HAP-1 (cell line): Measurements from ENCODE around the gene ATAT1.
"Not testable (repeated sequence)": the region's sequence is repeated elsewhere in the genome, so short reads cannot be mapped to it uniquely, and the experiment has no call there.

ENCODE experiments used
- DNase-seq, 2 experiments: peaks; one replicate each; pipeline ENCODE4 v3.0.0-alpha.2; 2016 to 2020; ENCODE audit warnings: low spot score in 2 of 2
- H3K27me3 ChIP-seq: fragments of 250-450 bp; sonication (Bioruptor Pico); 2 replicates; pipeline ENCODE4 v1.5.1; 2020; ENCODE audit warnings: low read depth, mild to moderate bottlenecking, moderate library complexity
- H3K36me3 ChIP-seq: fragments of 250-450 bp; sonication (Bioruptor Pico); replicated peaks from 2 replicates; pipeline ENCODE4 v1.5.1; 2020; ENCODE audit warnings: mild to moderate bottlenecking
- H3K4me1 ChIP-seq: fragments of 250-450 bp; sonication (Bioruptor Pico); 2 replicates; pipeline ENCODE4 v1.5.1; 2020; ENCODE audit warnings: mild to moderate bottlenecking
- H3K4me3 ChIP-seq: fragments of 250-450 bp; sonication (Bioruptor Pico); 2 replicates; pipeline ENCODE4 v1.5.1; 2020; ENCODE audit warnings: mild to moderate bottlenecking, moderate library complexity
- H3K9me3 ChIP-seq: fragments of 250-450 bp; sonication (Bioruptor Pico); 2 replicates; pipeline ENCODE4 v1.5.1; 2020; ENCODE audit warnings: mild to moderate bottlenecking, moderate library complexity
- in situ Hi-C: fragments of 300-500 bp; cut with MboI; formaldehyde crosslinking; loops from 3 replicates; pipeline ENCODE4 v1.14.3; 2020; ENCODE audit warnings: low sequenced_read_pairs, inconsistent platforms, mixed read lengths

ATAT1 gene

GRCh38 chr6:30626484-30627366 lies at the start of gene ATAT1:
Gene ATAT1, plus strand, starts transcription at chr6:30626874.
- peak within 1 kb of the TSS; percentile 52 for H3K4me3 ChIP-seq
- in situ Hi-C loops: no loop called here
- H3K9me3 ChIP-seq: no peaks in the 10 kb centered on the region
- H3K36me3 ChIP-seq: peaks cover 54% of the 10 kb centered on the region
- H3K27me3 ChIP-seq: no peaks in the 10 kb centered on the region
- peaks cover 7% of the 10 kb centered on the region; the same call in 1 of the 2 replicates for H3K4me1 ChIP-seq
- DNase-seq: peak; percentile 56 to 91

- H3K36me3 ChIP-seq: peaks cover 69% of the 10 kb centered on the region
- no peak overlapping the region for H3K4me3 ChIP-seq
- no peak for DNase-seq
- no peaks in the 10 kb centered on the region for H3K9me3 ChIP-seq
- in situ Hi-C loops: loop anchor here (25.0 kb wide), 1 partner anchor 1059 kb away; no protein-coding TSS in a partner anchor
- no peaks in the 10 kb centered on the region for H3K27me3 ChIP-seq
- peaks cover 8% of the 10 kb centered on the region for H3K4me1 ChIP-seq
Measured at GRCh38 chr6:30578051-30578450, 48.6 kb upstream of the ATAT1 start.

GRCh38 chr6:30583921-30584320 lies 42.8 kb upstream of the ATAT1 start:
- Histone ChIP-seq H3K27me3 (no peaks in the 10 kb centered on the region), H3K4me3 (no peak overlapping the region), H3K9me3 (no peaks in the 10 kb centered on the region), H3K4me1 (no peaks in the 10 kb centered on the region), H3K36me3 (peaks cover 90% of the 10 kb centered on the region)
- DNase-seq: no peak
- in situ Hi-C loops: loop anchor here (25.0 kb wide), 1 partner anchor 1053 kb away; no protein-coding TSS in a partner anchor

- in situ Hi-C loops: loop anchor here (25.0 kb wide), 1 partner anchor 1047 kb away; no protein-coding TSS in a partner anchor
- Histone ChIP-seq H3K4me1 (no peaks in the 10 kb centered on the region), H3K27me3 (no peaks in the 10 kb centered on the region), H3K4me3 (no peak overlapping the region), H3K36me3 (peaks cover 82% of the 10 kb centered on the region), H3K9me3 (no peaks in the 10 kb centered on the region)
- DNase-seq: no peak
Measured at GRCh38 chr6:30589754-30590358, 36.8 kb upstream of the ATAT1 start.

GRCh38 chr6:30590509-30590908 lies 36.2 kb upstream of the ATAT1 start:
- H3K27me3 ChIP-seq: no peaks in the 10 kb centered on the region
- H3K4me1 ChIP-seq: no peaks in the 10 kb centered on the region
- DNase-seq: no peak
- in situ Hi-C loops: loop anchor here (25.0 kb wide), 1 partner anchor 1047 kb away; no protein-coding TSS in a partner anchor
- H3K36me3 ChIP-seq: peaks cover 76% of the 10 kb centered on the region
- no peak overlapping the region for H3K4me3 ChIP-seq
- H3K9me3 ChIP-seq: no peaks in the 10 kb centered on the region

- no peaks in the 10 kb centered on the region for H3K27me3 ChIP-seq
- no peaks in the 10 kb centered on the region for H3K9me3 ChIP-seq
- no peak for DNase-seq
- H3K36me3 ChIP-seq: peaks cover 71% of the 10 kb centered on the region
- in situ Hi-C loops: loop anchor here (25.0 kb wide), 1 partner anchor 1046 kb away; no protein-coding TSS in a partner anchor
- H3K4me3 ChIP-seq: no peak overlapping the region
- no peaks in the 10 kb centered on the region for H3K4me1 ChIP-seq
Measured at GRCh38 chr6:30591008-30591407, 35.7 kb upstream of the ATAT1 start.

GRCh38 chr6:30592287-30592686 lies 34.4 kb upstream of the ATAT1 start:
- in situ Hi-C loops: loop anchor here (25.0 kb wide), 1 partner anchor 1045 kb away; no protein-coding TSS in a partner anchor
- Histone ChIP-seq H3K36me3 (peaks cover 58% of the 10 kb centered on the region), H3K4me3 (no peak overlapping the region), H3K4me1 (no peaks in the 10 kb centered on the region), H3K27me3 (no peaks in the 10 kb centered on the region), H3K9me3 (no peaks in the 10 kb centered on the region)
- DNase-seq: no peak

- H3K9me3 ChIP-seq, H3K4me1 ChIP-seq, H3K27me3 ChIP-seq, H3K4me3 ChIP-seq: not testable (repeated sequence)
- in situ Hi-C loops: loop anchor here (25.0 kb wide), 1 partner anchor 1040 kb away; no protein-coding TSS in a partner anchor
- peaks cover 41% of the 10 kb centered on the region for H3K36me3 ChIP-seq
- DNase-seq: peak; percentile 75 to 93
Measured at GRCh38 chr6:30597315-30598144, 29.1 kb upstream of the ATAT1 start.

GRCh38 chr6:30598912-30599624 lies 27.6 kb upstream of the ATAT1 start:
- peaks cover 49% of the 10 kb centered on the region for H3K36me3 ChIP-seq
- H3K9me3 ChIP-seq: no peaks in the 10 kb centered on the region
- in situ Hi-C loops: loop anchor here (25.0 kb wide), 1 partner anchor 1038 kb away; no protein-coding TSS in a partner anchor
- H3K4me1 ChIP-seq: no peaks in the 10 kb centered on the region
- H3K27me3 ChIP-seq: no peaks in the 10 kb centered on the region
- H3K4me3 ChIP-seq: no peak overlapping the region
- no peak for DNase-seq

- H3K9me3 ChIP-seq: no peaks in the 10 kb centered on the region
- H3K36me3 ChIP-seq: peaks cover 49% of the 10 kb centered on the region
- H3K4me1 ChIP-seq: no peaks in the 10 kb centered on the region
- no peak overlapping the region for H3K4me3 ChIP-seq
- DNase-seq: no peak
- in situ Hi-C loops: loop anchor here (25.0 kb wide), 1 partner anchor 1038 kb away; no protein-coding TSS in a partner anchor
- H3K27me3 ChIP-seq: no peaks in the 10 kb centered on the region
Measured at GRCh38 chr6:30599625-30600324, 26.9 kb upstream of the ATAT1 start.

- peaks cover 55% of the 10 kb centered on the region for H3K36me3 ChIP-seq
Measured at GRCh38 chr6:30600451-30600961, 26.2 kb upstream of the ATAT1 start.

GRCh38 chr6:30601436-30601814 lies 25.2 kb upstream of the ATAT1 start:
- Histone ChIP-seq H3K4me1 (no peaks in the 10 kb centered on the region), H3K36me3 (peaks cover 64% of the 10 kb centered on the region), H3K9me3 (no peaks in the 10 kb centered on the region), H3K4me3 (no peak overlapping the region), H3K27me3 (no peaks in the 10 kb centered on the region)
- no peak for DNase-seq
- in situ Hi-C loops: no loop called here

More at GRCh38 chr6:30600451-30600961, 26.2 kb upstream of the ATAT1 start:
- Histone ChIP-seq H3K4me1 (no peaks in the 10 kb centered on the region), H3K4me3 (no peak overlapping the region), H3K27me3 (no peaks in the 10 kb centered on the region), H3K9me3 (no peaks in the 10 kb centered on the region)
- no peak for DNase-seq
- in situ Hi-C loops: no loop called here
